Mononuclear cell (primary cell): ENCODE data around the gene OMA1. TPM values are rescaled to one million over a fixed set of nuclear protein-coding genes. Genes with fewer than 3 reads are reported as not detected.

Experiments used
- H3K27me3 ChIP-seq: 2 replicates; pipeline ENCODE4 v1.6.0; 2011; ENCODE audit warnings: low read length, control low read depth; ENCODE audit not compliant: insufficient read depth
- H3K4me1 ChIP-seq: 2 replicates; pipeline ENCODE4 v1.5.1; 2011; ENCODE audit warnings: mild to moderate bottlenecking, low read length, control low read depth; ENCODE audit not compliant: insufficient read depth
- H3K4me3 ChIP-seq: 2 replicates; pipeline ENCODE4 v1.5.1; 2011; ENCODE audit warnings: mild to moderate bottlenecking, low read length, moderate library complexity
- H3K9me3 ChIP-seq: 2 replicates; pipeline ENCODE4 v1.5.1; 2011; ENCODE audit warnings: low read depth, mild to moderate bottlenecking, control low read depth, low read length
- total RNA-seq: library from RNA; depleted of rRNA; stranded (reverse); fragments of >200 nt; gene quantifications from one replicate; pipeline ENCODE4 v1.2.3, GENCODE V29; 2012

Gene OMA1
- total RNA-seq, 1 donor, result 80.9 TPM

DNA sequence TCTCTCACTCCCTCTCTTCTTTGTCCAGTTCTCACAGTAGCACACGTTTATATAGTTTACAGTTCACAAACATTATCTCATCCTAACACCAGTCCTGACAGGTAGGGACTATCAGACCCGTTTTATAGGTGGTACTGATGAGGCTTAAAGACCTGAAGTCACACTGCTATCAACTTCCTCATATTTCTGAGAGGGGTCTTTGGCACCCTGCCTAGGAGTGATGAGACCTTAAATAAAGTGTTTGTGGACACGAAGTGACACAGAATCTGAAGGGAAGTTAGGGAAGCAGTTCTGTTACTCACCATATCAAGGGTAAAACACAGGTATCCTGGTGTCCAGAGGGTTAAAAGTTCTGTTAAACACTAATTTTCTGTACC, 31.1 kb upstream of the OMA1 start:
- no peaks in the 10 kb centered on the region for H3K9me3 ChIP-seq
- peaks cover 49% of the 10 kb centered on the region for H3K27me3 ChIP-seq

DNA sequence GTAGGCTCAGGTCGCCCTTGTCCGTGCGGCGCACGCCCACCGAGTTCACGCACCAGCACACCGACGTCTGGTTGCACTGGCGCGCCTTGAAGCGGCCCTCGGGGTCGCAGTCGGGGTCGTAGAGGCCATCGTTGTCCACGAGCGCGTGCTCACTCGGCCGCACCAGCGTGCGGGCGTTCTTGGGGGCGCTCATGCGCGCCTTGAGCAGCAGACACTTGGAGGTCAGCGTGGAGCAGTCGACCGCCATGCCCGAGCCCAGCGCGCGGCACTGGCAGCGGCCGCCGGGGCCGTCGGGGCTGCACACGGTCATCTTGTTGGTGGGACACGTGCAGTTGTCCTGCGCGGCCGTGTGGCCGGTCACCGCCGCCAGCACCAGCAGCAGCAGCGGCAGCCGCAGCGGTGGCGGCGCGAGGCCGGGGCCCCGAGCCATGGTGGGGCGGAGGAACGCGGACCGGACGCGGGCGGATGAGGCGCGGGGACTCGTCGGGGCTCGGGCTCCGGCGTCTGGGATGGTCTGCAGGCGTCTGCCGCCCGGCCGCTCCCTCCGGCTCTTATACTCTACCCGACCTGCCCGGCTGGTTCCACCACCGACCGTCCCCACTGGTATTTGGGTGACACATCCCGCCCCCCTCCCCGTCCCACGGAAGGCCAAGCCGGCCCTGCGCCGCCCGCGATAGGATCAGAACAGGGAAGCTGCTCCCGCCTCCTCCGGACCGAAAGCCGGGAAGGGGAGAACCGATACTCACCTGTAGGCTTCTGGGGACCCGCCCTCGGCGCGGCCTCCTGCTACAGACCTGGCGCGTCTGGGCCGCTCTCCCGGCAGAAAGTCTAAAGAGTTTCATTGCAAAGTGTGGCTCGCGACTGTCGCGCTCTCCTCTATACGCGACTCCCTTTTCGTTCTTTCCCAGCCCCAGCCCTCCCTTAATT, 30.5 kb upstream of the OMA1 start, which contains the start of gene TACSTD2:
Gene TACSTD2 (minus strand): TSS at position 526 of the 927 bp plus-strand sequence. CDS start 96 bp downstream, at position 430.
- Histone ChIP-seq H3K4me1 (peaks cover 29% of the 10 kb centered on the region), H3K9me3 (no peaks in the 10 kb centered on the region), H3K4me3 (peak within 1 kb of the TSS; percentile 40), H3K27me3 (peaks cover 49% of the 10 kb centered on the region)

More for the DNA sequence above, 31.1 kb upstream of the OMA1 start:
- Histone ChIP-seq H3K4me1 (peaks cover 29% of the 10 kb centered on the region), H3K4me3 (peak overlapping the region; percentile 40)

DNA sequence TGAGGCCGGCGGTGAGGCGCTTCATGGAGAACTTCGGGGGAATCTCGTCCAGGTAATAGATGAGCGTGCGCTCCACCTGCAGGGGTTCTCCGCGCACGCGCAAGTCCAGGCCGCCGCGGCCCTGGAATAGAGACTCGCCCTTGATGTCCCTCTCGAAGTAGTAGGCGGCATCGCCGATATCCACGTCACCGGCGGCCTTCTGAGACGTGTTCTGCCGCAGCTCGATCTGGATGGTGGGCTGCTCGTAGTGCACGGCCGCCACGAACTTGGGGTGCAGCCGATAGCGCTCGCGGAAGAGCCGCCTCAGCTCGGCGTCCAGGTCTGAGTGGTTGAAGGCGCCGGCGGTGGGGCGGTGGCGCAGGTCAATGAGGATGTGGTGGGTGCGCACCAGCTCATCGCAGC, 29.8 kb upstream of the OMA1 start:
- Histone ChIP-seq H3K4me3 (peak overlapping the region; percentile 40), H3K27me3 (peaks cover 49% of the 10 kb centered on the region), H3K9me3 (no peaks in the 10 kb centered on the region), H3K4me1 (peaks cover 29% of the 10 kb centered on the region)

GRCh38 chr1:58575551-58576324, 29.2 kb upstream of the OMA1 start:
- Histone ChIP-seq H3K27me3 (peaks cover 52% of the 10 kb centered on the region), H3K4me1 (peaks cover 29% of the 10 kb centered on the region), H3K4me3 (peak overlapping the region; percentile 40), H3K9me3 (no peaks in the 10 kb centered on the region)

- H3K27me3 ChIP-seq, result peaks cover 52% of the 10 kb centered on the region
- peaks cover 29% of the 10 kb centered on the region for H3K4me1 ChIP-seq
- H3K9me3 ChIP-seq, result no peaks in the 10 kb centered on the region
- H3K4me3 ChIP-seq, result no peak overlapping the region
Measured at GRCh38 chr1:58574816-58575215, 28.3 kb upstream of the OMA1 start.

DNA sequence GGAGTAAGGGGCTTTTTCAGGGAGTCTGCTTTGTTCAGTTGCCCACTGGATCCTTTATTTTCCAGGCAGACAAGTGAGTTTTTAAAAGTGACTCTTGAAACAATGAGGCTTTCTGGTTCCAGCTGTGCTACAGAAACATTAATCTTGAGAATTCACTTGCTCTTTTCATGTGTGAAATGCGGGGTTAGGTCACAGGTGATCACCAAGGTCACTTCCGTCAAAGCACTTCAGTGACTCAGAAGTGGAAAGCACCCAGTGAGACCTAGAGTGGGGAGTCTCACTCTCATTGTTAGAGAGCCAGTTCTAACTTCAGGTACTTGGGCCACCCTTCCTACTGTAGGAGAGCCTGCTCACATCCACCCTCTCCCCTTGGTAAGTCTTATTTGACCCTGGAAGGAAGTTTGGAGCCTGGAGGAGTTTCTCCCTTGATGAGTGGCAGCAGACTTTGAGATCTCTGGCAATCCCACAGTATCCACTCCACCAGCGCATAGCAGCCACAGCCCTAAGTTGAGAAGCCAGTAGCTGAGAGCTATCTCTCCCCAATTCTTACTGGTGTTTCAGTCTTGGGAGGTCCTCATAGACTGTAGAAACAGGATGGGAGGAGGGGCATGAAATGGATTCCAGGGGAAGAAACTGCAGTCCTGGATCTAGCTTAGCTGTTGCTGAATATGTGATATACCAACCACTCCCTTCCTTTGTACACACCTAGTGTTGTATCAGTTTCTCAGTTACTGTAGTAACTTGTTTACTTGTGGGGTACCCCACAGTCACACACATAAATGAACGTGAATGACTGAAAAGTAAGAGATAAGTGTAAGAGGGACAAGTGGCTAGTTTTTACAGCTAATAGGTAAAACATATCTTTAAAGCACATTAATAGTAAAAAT, 27.4 kb upstream of the OMA1 start:
- peaks cover 50% of the 10 kb centered on the region for H3K27me3 ChIP-seq
- H3K4me1 ChIP-seq, result peaks cover 29% of the 10 kb centered on the region
- no peak overlapping the region for H3K4me3 ChIP-seq
- no peaks in the 10 kb centered on the region for H3K9me3 ChIP-seq

GRCh38 chr1:58573138-58573537, 26.6 kb upstream of the OMA1 start:
- no peak overlapping the region for H3K4me3 ChIP-seq
- H3K27me3 ChIP-seq, result peaks cover 47% of the 10 kb centered on the region
- H3K4me1 ChIP-seq, result peaks cover 25% of the 10 kb centered on the region
- H3K9me3 ChIP-seq, result no peaks in the 10 kb centered on the region

- no peaks in the 10 kb centered on the region for H3K9me3 ChIP-seq
- H3K4me3 ChIP-seq, result no peak overlapping the region
- H3K4me1 ChIP-seq, result peaks cover 20% of the 10 kb centered on the region
- H3K27me3 ChIP-seq, result peaks cover 42% of the 10 kb centered on the region
Measured at GRCh38 chr1:58572690-58573089, 26.2 kb upstream of the OMA1 start.

DNA sequence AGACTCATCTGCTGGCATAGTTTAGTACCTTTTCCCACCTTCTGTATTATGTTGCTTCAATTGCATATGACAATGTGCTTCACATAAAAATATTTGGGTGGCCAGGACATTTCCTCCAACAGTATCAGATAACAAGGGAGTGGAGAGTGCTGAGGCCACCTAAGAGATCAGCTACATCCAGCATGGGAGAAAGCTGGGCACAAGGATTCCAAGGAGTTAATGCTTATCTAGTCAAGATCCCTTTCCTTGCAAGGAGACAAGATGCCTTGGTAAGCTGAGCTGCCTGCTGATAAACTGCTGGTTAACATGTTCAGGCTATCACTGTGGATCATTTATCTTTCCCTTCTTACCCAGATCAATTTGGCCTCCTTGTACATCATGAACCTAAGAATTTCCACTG, 25.1 kb upstream of the OMA1 start:
- no peaks in the 10 kb centered on the region for H3K9me3 ChIP-seq

DNA sequence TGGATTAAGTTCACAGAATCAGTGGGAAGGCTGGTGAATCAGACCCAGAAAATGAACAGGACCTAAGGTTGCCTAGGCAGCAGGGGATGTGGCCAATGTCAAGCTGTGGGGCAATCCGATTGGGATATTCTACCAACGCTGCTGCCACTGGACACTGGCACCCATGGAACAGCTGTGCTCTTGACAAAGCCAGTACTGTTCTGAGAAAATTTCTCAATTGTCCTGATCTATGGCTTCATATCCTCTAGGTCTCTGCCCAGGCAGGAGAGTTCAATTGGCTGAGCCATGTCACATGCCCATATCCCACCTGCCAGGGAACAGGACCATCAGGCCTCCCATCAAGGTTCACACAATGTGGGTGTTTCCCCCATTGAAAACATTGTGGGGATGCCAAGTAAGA, 24.3 kb upstream of the OMA1 start:
- no peak overlapping the region for H3K4me3 ChIP-seq
- peaks cover 2% of the 10 kb centered on the region for H3K4me1 ChIP-seq

More for the DNA sequence above, 25.1 kb upstream of the OMA1 start:
- H3K4me3 ChIP-seq, result no peak overlapping the region
- peaks cover 10% of the 10 kb centered on the region for H3K4me1 ChIP-seq
- peaks cover 35% of the 10 kb centered on the region for H3K27me3 ChIP-seq

GRCh38 chr1:58570094-58570493, 23.6 kb upstream of the OMA1 start:
- Histone ChIP-seq H3K9me3 (no peaks in the 10 kb centered on the region), H3K4me1 (no peaks in the 10 kb centered on the region), H3K4me3 (no peak overlapping the region), H3K27me3 (peaks cover 21% of the 10 kb centered on the region)

More for the DNA sequence above, 24.3 kb upstream of the OMA1 start:
- H3K27me3 ChIP-seq, result peaks cover 28% of the 10 kb centered on the region
- H3K9me3 ChIP-seq, result no peaks in the 10 kb centered on the region

GRCh38 chr1:58568911-58569310, 22.4 kb upstream of the OMA1 start:
- no peak overlapping the region for H3K4me3 ChIP-seq
- H3K27me3 ChIP-seq, result peaks cover 11% of the 10 kb centered on the region
- H3K4me1 ChIP-seq, result no peaks in the 10 kb centered on the region
- H3K9me3 ChIP-seq, result no peaks in the 10 kb centered on the region

- no peaks in the 10 kb centered on the region for H3K4me1 ChIP-seq
- peaks cover 7% of the 10 kb centered on the region for H3K27me3 ChIP-seq
- H3K9me3 ChIP-seq, result no peaks in the 10 kb centered on the region
- H3K4me3 ChIP-seq, result no peak overlapping the region
Measured at GRCh38 chr1:58568271-58568860, 21.8 kb upstream of the OMA1 start.

DNA sequence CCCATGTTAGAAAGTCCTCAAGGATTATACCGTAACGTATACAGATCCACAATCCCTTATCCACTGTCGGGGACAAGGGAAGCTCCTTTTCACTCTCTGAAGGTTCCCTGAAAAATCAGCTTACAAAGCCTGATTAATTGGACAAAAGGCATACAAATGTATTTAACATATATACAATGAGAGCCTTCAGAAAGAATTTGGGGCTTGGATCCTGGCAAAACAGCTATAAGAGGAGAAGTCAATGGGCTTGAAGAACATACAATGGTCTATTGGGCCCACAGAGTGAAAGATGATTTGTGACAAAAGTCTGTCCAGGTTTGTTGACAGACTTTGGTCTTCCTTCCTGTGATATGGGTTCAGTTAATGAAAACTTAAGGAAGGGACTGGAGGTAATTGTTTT, 19.8 kb upstream of the OMA1 start:
- H3K4me3 ChIP-seq, result no peak overlapping the region
- H3K9me3 ChIP-seq, result no peaks in the 10 kb centered on the region
- H3K4me1 ChIP-seq, result no peaks in the 10 kb centered on the region
- peaks cover 7% of the 10 kb centered on the region for H3K27me3 ChIP-seq
